Stimulated activated CD4-positive, alpha-beta T cell treated with anti-CD3 and anti-CD28 coated beads, Interleukin-4, amount 100 ng/mL, for 1 hour (primary cell): ENCODE results near the gene HS3ST6.
"Not testable (repeated sequence)": the region's sequence is repeated elsewhere in the genome, so short reads cannot be mapped to it uniquely, and the experiment has no call there.

ENCODE experiments used
- DNase-seq: peaks from one replicate; pipeline ENCODE4 v3.0.0-alpha.2; 2020

The HS3ST6 gene

DNA sequence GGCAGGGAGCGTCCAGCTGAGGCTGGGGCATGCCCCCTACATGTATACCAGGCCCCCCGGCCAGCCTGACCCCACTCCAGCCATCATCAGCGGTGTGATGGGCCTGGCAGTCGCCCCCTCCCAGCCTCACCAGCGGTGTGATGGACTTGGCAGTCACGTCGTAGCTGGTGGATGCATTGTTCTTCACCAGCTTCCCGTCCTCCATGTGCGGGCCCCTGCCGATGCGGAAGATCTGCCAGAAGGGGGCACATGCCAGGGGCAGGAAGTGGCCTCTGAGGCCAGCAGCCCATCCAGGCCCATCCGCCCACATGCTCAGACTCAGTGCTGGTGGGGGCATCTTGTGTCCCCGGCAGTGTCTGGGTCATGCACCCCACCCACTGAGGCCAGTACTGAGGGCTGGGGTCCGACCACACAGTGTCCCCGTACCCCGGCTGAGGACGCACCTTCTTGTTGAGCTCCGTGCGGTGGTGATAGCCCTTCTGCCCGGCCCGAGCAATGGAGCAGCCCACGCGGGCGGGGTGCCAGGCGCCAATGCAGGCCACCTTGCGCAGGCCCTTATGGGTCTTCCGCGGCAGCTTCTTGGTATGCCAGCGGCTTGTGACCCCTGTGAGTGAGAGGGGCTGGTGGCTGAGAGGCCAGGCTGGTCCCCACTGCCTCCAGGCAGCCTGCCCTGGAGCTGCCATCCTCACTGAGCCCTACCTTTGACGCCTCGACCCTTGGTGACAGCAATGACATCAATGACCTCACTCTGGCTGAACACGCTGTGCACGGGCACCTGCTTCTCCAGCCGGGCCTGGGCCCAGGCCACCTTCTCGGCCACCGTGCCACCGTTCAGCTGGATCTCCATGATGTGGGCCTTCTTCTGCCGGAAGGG, 28.5 kb upstream of the HS3ST6 start:
- DNase-seq, result no peak

DNA sequence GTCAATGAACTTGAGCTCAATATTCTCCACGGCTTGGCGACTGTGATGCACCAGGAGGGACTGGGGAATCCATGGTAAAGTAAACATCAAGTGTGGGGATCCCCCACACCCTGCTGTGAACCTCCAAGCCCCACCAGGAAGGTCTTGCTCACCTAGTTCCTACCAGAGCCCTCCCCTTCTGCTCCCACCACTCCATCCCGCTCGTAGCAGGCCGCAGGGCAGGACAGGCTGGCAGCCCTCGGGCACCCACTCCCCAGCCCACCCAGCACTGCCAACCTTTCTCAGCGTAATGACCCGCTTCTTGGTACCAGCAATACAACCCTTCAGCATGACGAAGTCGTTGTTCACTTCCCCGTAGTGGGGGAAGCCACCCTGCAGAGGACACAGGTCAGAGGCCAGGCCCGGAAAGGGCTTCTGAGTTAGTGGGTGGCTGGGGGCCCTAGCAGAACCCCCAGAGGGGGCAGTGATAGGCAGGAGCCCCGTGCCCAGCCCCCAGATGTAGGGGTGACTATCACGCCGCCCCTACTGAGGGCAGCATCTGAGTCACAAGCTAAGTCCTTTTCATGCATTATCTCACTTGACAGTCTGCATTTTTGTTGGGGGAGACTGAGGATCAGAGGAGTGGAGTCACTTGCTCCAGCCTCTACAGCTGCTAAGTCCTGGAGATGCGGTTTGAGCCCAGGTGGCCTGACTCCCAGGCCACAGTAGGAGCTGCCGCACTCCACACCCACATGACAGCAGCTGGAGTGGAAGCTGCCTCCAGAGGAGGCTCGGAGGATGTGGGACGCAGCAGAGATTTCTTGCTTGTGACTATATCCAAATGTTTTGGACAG, 27.6 kb upstream of the HS3ST6 start:
- no peak for DNase-seq

DNA sequence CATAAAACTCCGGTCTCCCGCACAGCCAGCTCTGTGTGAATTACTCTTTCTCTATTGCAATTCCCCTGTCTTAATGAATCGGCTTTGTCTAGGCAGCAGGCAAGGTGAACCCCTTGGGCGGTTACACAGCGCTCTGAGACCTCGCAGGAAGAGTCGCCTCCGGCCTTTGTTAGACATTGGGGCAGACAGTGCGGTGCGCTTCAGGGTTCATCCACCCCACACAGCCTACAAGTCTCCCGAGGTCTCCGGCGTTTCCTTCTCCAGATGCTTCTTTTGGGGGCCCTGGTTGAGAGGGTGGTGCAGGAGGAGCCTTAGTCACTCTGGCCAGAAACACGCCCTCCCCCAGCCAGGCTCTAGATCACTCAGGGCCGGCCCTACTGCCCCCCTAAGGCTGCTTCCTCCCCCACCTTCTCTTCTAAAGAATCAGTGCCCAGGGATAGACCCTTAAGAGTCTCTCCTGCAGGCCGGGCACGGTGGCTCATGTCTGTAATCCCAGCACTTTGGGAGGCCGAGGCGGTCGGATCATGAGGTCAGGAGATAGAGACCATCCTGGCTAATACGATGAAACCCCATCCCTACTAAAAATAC, 26.5 kb upstream of the HS3ST6 start:
- DNase-seq, result no peak

DNA sequence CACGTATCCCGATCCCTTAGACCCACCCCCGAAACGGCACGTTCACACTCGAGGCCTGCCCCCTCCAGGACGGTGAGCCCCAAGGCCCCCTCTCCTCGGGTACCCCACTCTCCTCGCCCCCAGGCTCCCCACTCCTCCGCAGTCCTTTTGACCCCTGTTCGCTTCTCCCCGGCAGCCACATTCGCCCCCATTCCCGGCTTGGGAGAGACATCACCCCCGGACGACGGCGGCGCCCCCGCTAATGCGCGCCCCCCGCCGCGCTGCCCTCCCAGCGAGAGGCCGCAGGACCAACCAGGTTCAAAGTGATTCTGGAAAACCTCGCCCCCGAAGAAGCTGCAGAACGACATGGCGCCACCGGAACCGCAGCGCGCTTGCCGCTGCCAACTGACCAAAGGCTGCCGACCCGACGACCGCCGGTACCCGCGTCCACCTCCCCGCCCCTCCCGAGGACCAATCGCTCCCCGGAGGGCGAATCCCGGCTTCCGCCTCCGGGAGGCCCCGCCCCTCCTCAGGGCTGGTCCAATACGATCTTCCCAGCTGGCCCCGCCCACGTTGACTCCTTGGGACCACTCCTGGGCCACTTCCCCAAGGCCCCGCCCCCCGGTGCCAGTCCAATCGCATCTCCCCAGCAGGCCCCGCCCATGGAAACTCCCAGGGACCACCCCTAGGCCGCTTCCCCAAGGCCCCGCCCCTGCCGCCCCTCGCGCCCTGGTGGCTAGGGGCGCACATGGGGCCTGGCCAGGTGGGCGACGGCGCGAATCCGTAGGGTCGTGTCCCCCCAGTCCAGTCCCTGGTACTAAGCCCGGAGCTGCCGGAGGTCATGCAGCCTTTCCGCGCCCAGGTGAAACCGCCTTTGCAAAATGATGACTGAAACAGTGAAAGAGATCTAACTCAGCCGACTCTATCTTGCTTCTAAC, 24.9 kb upstream of the HS3ST6 start, which contains the start of gene MSRB1:
TSS of gene MSRB1 (minus strand) at position 390 of the 917 bp plus-strand sequence. CDS start at position 347, 43 bp downstream.
- DNase-seq, result peak; percentile 100

DNA sequence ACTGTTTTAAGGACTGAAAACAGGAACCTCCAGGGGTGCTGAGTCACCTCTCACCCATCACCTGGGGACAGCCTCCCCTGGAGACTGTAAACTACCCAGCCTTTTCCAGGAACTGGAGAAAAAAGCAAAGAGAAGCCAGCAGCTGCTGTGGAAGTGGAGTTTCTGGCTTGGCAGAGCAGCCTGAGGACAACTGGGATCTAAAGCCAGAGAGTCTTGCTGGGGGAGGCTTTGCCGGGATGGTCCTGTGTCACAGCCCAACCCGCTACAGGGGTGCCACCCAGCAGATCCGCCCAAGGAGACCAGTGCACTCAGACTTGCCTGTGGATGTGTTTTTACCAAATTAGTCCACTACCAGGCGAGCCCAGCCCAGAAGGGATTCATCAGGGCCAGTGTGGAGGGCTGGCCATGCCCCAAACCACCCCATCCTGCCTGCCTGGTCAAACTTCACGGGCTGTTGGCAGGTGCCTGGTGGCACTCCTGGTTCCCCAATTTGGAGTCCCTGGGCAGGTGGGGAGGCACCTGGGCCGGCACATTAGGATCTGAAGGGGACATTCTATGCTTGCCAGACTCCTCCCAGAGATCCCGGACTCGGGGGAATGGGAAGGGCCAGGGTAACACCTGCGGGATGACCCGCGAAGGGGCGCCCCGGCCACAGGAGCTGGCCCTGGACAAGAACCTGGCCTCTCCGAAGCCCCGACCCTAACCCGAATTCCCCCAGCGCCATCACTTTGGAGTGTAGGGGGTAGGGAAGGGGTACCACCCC, 24.0 kb upstream of the HS3ST6 start:
- no peak for DNase-seq

DNA sequence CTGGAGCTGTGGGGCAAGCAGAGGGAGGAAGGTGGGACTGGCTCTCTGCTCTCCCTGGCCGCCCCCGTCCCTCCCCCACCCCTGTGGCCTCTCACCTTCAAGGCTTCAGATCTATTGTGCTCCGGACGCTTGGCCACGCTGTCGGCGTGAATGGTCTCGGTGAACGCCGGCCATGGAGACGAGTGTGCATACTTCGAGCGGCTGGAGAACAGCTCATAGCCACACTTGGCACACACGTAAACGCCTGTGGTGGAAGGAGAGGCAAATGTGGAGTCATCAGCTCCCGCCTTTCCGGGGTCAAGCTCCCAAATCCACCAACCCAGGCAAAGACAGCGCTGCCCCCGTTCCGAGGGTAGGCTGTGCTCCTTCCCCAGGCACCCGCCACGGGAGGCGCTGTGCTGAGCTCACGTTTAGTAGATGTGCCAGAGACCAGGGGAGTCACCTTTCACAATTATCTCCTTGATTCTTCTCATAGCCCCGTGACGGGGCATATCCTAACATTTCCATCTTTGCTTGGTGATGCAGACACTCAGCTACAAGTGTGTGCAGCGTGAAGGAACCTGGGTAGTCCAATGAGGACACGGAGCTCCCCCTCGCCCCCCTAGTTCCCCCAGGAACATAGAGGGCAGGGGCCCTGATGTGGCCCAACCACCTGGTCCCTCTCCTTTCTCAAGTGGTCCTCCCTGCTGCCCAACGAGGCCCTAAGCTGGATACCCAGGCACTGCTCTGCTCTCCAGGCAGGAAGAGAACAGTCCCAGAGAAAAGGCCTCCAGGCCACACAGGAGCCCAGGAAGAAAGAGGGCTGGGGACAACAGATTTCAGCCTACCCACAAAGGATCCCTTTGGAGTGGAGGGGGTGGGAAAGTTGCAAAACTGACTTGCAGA, 23.2 kb upstream of the HS3ST6 start:
- no peak for DNase-seq

DNA sequence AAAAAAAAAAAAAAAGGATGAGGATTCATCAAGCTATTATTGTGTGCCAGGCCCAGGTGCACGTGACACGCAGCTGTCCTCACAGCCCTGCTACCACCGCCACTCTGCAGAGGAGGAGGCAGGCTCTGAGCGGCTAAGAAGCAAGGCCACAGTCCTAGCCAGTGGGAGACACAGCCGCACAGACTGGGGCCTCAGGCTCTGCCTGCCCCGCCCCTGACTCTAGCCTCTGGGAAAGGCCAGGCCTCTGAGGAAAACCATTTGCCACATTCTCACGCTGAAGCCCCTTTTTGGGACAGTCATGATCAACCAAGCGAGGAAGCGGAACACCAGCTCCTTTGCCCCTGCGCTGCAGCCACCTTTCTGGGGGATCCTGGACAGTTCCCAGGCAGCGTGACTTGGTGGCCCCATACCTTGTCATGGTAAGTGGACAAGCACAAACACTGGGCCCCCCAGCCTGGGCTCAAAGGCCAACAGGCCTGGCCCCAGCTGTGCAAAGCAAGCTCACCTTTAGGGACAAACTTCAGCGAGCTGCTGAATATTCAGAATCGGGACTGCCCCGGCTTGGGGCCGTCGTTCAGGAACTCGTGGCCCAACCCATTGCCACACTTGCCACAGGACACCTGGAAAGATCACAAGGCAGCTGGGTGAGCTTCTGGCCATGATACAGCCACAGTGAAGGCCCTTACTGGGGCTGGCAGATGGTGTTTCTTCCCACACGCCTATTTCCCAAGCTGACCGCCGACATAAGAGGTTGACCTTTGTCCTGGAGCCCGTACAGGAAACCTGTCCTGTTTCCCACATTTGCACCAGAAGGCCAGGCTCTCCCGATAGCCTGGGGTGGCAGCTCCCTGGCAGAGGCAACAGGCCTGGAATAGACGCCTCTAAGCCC, 22.3 kb upstream of the HS3ST6 start:
- no peak for DNase-seq

DNA sequence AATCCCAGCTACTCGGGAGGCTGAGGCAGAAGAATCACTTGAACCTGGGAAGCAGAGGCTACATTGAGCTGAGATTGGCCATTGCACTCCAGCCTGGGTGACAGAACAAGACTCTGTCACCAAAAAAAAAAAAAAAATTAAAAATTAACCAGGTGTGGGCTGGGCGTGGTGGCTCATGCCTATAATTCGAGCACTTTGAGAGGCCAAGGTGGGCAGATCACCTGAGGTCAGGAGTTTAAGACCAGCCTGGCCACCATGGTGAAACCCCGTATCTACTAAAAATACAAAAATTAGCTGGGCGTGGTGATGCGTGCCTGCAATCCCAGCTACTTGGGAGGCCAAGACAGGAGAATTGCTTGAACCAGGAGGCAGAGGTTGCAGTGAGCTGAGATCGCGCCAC, 21.6 kb upstream of the HS3ST6 start:
- DNase-seq, result not testable (repeated sequence)

DNA sequence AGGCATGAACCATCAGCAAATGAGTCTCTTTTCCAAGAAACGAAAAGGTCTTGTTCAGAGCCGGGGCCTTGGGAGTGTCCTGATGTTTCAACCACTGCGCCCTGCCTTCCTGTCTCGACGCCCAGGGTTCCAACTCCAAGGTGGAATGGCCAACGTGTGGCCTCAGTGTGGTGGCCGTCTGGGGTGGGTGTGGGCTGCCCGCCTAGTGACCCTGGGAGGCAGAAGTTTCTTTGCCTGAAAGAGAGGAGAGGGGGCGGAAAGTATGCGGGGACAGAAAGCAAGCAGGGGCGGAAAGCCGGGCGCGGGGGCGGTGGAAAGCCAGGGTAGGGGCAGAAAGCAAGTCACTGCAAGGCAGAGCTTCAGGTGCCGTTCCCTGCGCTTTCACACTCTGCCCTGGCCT, 20.7 kb upstream of the HS3ST6 start:
- no peak for DNase-seq

DNA sequence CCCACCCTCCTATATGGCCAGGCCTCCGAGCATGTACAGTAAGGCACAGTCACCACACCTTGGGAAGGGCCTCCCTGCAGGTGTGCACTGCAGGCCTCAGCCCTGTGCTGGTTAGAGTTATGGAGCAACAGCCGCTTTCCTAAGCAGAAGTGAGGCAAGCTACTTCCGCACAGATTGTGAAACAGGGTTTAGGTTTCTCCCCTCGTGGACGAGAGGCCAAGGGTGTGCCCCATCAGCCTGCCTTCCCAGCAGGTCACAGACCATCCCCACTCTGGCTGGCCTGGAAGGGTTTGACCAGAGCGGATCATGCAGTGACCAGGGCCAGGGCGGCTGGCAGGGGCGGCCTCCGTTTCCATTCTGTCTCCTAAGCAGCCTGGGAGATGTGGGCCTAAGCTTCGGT, 20.1 kb upstream of the HS3ST6 start:
- no peak for DNase-seq

DNA sequence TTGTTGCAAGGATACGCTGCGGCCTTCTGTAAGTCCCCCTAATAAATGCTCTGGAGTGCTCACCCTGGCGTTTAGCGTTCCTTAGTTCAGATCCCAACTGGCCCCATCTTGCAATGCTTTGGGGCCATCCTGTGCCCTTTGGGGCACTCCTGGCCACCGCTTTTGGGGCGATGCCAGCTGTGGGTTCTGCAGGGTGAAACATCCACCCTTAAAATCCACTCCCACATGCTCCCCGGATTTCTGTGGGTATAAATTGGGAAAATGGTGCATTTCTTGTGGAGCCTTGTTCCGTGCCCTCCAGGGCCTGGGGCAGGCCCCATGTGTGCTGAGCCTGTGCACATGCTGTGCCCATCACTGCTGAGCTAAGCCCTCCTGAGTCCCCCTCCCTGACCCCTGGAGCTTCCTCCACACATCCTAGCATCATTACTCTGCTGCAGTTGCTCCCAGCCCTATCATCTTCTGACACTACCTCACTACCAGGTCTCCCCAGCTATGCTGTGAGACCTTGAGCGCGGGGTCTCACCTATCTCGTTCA, 18.8 kb upstream of the HS3ST6 start:
- DNase-seq, result no peak

DNA sequence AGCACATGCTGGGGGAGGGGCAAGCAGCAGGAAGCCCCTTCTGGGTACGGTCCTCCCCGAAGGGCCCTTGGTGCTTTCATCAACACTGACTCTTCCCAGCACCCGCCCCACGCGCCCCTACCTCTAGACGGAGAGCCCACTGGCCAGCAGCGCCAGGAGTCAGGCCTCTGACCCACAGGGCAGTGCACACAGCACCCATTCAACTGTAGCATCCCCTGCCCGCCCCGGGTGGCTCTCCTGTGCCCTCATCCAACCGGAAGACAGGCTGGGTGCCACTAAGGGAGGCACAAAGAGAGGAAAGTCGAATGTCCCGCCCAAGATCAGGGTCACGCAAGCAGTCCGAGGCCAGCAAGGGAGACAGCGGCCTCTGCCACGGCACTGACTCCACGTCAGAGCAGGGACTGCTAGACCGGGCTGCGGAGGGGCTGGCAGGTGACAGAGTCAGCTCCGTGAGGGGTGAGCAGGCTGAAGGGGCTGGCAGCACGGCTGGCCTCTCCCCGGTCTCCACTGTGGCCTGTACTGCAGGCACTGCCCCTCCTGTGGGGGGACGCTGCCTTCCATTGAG, 15.0 kb upstream of the HS3ST6 start:
- DNase-seq, result no peak

DNA sequence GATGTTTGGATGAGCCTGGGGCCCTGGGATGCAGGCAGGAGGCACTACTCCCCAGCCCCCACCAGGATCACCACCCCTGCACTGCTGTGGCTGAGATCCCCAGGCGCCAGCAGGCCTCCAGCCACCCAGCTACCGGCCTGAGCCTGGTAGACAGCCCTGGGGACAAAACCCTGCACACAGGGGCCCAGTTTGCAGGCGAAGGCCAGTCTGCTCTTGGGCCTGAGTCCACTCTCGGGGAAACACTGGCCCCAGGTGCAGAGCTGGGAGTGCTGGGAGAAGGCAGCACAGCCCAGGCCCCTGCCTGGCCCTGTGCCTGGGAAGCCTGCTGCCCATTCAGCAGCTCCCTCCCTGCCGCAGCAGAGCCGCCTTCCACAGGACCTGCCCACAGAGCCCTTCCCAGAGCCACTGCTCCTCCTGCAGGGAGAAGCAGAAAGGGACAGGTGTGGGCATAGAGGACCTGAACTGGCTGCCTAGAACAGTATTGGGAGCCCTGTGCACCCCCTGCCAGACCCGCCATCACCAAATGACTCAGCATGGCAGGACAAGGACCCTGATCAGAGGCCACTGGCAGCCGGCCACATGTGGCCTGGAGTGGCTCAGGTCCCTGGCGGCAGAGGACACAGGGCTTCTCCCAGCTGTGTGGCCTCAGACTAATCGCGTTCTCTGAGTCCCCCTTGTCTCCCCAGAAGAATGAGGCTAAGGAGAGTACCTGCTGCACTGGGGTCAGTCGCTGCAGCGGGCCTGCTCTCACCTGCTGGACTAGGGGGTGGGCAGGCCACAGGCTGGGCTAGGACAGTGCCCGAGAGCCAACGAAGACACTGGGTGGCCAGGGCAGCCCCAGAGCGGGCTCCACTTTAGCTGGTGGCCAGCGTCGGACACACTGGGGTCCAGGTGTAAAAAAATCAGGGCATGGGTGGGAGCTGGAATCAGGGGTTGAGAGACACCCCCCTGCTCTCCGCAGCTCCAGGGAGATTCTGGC, 14.1 kb upstream of the HS3ST6 start:
- no peak for DNase-seq

DNA sequence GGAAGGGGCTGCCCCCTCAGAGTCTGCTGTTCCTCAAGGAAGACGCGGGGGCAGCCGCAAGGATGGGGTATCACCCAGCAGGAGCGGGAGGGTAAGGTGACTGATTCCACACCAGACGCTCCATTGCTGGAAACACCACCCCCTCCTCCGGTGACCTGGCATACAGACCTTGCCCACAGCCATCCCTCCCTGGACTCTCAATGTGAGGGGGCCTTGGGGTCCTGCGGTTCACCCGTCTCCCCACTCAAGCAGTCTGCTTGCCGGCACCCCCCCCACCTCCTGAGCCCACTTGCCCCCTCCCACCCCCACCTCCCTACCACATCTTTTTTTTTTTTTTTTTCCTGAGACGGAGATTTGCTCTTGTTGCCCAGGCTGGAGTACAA, 12.1 kb upstream of the HS3ST6 start:
- no peak for DNase-seq

DNA sequence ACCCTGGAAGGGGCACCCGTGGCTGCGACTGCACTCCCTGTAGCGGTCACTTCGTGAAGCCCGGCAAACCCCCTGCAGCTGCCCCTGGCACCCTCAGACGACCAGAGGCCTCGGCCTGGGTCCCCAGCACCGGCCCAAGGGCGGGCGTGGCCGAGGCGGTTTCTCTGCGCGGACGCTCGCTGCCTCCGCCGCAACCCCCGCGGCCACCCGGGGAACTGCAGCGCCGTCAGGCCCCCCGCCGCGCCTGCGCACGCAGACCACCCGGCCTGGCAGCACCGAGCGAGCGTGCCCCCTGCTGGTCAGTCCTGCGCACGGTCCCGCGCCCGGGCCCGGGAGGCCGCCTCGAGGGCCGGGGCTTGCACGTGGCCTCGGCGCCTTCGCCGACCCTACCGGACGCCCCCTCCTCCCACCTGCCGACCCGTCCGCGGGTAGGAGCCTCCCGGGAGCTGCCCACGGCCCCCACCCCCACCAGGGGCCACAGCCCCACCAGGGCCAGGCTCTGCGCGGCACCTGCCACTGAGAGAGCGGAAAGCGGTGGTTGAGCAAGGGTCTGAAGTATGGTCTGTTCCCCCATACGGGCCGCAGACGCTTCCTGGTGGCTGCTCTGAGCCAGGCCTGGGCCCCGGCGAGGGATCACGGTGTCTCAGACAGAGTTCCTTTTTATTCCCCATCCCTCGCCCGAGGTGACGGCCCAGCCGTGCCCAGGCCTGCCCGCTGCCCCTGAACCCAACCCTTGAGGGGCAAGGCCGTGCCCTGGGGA, 11.5 kb upstream of the HS3ST6 start:
- DNase-seq, result peak; percentile 95

DNA sequence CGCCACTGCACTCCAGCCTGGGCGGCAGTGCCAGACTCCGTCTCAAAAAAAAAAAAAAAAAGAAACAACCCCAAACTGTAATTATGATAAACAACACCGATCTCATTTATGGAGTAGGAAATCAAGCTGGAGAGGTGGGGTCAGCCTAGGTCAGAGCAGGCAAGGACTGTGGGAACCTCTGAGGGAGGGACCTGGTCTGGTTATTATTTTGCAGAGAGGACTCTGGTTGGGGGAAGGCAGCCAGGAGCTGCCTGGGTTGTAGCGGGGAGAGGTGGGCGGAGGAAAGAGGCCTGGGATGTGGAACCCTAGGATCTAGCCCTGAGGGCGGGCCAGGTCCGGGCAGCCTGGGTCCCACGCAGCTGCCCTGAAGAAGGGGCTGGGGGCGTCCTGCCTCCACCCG, 10.9 kb upstream of the HS3ST6 start:
- DNase-seq, result no peak

DNA sequence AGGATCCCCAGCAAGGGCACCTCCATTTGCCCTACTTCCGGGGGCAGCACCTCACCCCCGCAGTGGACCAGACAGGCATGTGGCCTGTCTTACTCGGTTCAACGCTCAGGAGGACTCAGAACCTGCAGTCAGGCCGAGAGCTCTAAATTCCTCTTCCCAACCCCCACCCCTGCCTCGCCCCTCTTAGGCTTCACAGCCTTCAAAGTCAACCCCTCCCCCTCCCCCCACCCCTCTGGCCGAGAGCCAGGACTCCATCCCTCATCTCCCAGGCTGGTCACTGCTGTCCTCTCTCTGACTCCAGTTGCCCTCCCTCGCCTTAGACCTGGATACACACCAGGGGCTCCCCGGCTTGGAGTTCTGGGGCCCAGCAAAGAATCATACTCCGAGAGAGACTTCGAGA, 8.1 kb upstream of the HS3ST6 start:
- no peak for DNase-seq
